Posterior vena cava (tissue), 2 donors: ENCODE measurements around the gene HNRNPUL1. TPM values are rescaled to one million over a fixed set of nuclear protein-coding genes. Genes with fewer than 3 reads are reported as not detected.

ENCODE experiments used
- DNase-seq: peaks from one replicate; pipeline ENCODE4 v3.0.0-alpha.2; 2020; ENCODE audit warnings: low spot score
- intact Hi-C, 2 donors: fragments of 100-400 bp; cut with DNase I; formaldehyde crosslinking; loops; one replicate each; pipeline versions ENCODE4 v1.14.1 to v1.14.2; 2022 to 2023
- total RNA-seq, 2 donors: library from RNA; stranded (reverse); fragmentation: NEBNext Ultra II Directional; extraction: Animal tissue kit (Norgen Biotek cat#: 25700); gene quantifications; one replicate each; pipeline ENCODE4 v1.2.1, GENCODE V29; 2021
- donor health status: DM: yes; HTN: yes; CAD: no.
- donor health status: DM: yes; HTN: yes; CAD: no.

The HNRNPUL1 gene
- total RNA-seq, 2 donors from 2014 or later, result 150 to 157 TPM

GRCh38 chr19:41302624-41303351, 38.6 kb downstream of the HNRNPUL1 start:
- no peak for DNase-seq
- intact Hi-C loops, result no loop called here

- intact Hi-C loops, result no loop called here
Observed at GRCh38 chr19:41303954-41304353, 39.8 kb downstream of the HNRNPUL1 start.

GRCh38 chr19:41304706-41305483, 40.7 kb downstream of the HNRNPUL1 start:
- DNase-seq, result no peak
- intact Hi-C loops, result loop anchor here in 1 of 2 donors (5.0 kb wide), 1 partner anchor 38 kb away; no protein-coding TSS in a partner anchor

More at GRCh38 chr19:41303954-41304353, 39.8 kb downstream of the HNRNPUL1 start:
- DNase-seq, result no peak

- intact Hi-C loops, result loop anchor here in 1 of 2 donors (5.0 kb wide), 1 partner anchor 39 kb away; no protein-coding TSS in a partner anchor
- peak; percentile 78 for DNase-seq
Observed at GRCh38 chr19:41305927-41306793, 42.0 kb downstream of the HNRNPUL1 start.

GRCh38 chr19:41307090-41307875, 43.1 kb downstream of the HNRNPUL1 start:
- peak; percentile 36 for DNase-seq
- intact Hi-C loops, result loop anchor here in 1 of 2 donors (5.0 kb wide), 1 partner anchor 40 kb away; no protein-coding TSS in a partner anchor

GRCh38 chr19:41307954-41308449, 43.8 kb downstream of the HNRNPUL1 start:
- DNase-seq, result no peak
- intact Hi-C loops, result loop anchor here in 1 of 2 donors (5.0 kb wide), 1 partner anchor 41 kb away; no protein-coding TSS in a partner anchor

- intact Hi-C loops, result loop anchor here in 1 of 2 donors (5.0 kb wide), 1 partner anchor 41 kb away; no protein-coding TSS in a partner anchor
- DNase-seq, result peak; percentile 98
Observed at GRCh38 chr19:41308450-41309179, 44.4 kb downstream of the HNRNPUL1 start.

- intact Hi-C loops, result loop anchor here (5.0 kb wide), 3 partner anchors 42 to 1772 kb away; partner anchors contain the start of gene TGFB1 (in 1 of the 2)
- DNase-seq, result peak; percentile 73
Observed at GRCh38 chr19:41309180-41310032, 45.2 kb downstream of the HNRNPUL1 start.

GRCh38 chr19:41310033-41310831, 46.1 kb downstream of the HNRNPUL1 start, which contains the start of gene CCDC97:
Gene CCDC97 (plus strand): TSS chr19:41310172. CDS start chr19:41310311, 139 bp downstream.
- intact Hi-C loops, result loop anchor here (5.0 kb wide), 2 partner anchors 42 to 1773 kb away; partner anchors contain the start of gene TGFB1 (in 1 of the 2)
- peak; percentile 97 for DNase-seq

GRCh38 chr19:41311072-41311471, 46.9 kb downstream of the HNRNPUL1 start:
- DNase-seq, result no peak
- intact Hi-C loops, result loop anchor here (5.0 kb wide), 2 partner anchors 41 to 1774 kb away; partner anchors contain the start of gene TGFB1 (in 1 of the 2)

- peak; percentile 17 for DNase-seq
- intact Hi-C loops, result loop anchor here (5.0 kb wide), 2 partner anchors 41 to 1774 kb away; partner anchors contain the start of gene TGFB1 (in 1 of the 2)
Observed at GRCh38 chr19:41311613-41312012, 47.4 kb downstream of the HNRNPUL1 start.

GRCh38 chr19:41316306-41316920, 52.2 kb downstream of the HNRNPUL1 start:
- no peak for DNase-seq
- intact Hi-C loops, result no loop called here

GRCh38 chr19:41318696-41319499, 54.7 kb downstream of the HNRNPUL1 start:
- DNase-seq, result no peak
- intact Hi-C loops, result no loop called here
